NCI-H82 (cell line): Measurements from ENCODE around the gene CDC5L.

Experiments
- DNase-seq: peaks from one replicate; lab custom pipeline; 2025; lab: John Stamatoyannopoulos, UW

CDC5L gene

DNA sequence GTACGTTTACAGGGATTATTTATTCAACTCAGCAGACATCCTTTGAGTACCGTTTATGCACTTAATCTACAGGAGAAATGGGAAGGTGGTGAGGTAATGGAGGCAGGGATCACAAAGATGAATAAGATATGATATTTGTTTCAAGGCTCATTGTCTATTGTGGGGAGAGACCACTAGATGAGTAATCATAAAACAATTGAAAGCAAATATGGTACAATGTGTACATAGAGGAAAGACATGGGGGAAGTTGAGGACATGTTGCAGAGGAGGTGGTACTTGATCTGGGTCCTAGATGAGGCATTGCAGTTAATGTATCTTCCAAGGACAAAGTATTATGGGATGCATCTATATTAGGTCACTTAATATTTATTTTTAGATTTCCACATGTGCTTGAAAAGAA is 13.7 kb upstream of the CDC5L start:
- no peak for DNase-seq

DNA sequence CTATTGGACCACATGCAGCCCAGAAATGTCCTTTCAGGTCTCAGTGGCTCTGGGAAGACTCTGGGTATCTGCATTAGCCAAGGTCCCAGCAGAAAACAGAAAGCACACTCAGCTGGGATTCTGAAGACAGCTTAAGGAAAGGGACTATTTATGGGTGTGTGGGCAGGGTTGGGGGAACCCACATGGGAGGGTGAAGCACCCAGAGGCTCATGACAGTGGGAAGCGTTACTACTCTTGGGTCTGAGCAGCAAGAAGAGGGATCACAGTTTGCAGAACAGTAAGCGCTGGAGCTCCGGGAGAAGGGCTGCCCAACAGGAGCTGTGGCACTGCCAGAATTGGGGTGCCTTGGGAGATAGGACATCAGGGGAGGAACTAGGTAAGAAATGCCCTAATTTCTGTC is 12.4 kb upstream of the CDC5L start:
- DNase-seq, result no peak

DNA sequence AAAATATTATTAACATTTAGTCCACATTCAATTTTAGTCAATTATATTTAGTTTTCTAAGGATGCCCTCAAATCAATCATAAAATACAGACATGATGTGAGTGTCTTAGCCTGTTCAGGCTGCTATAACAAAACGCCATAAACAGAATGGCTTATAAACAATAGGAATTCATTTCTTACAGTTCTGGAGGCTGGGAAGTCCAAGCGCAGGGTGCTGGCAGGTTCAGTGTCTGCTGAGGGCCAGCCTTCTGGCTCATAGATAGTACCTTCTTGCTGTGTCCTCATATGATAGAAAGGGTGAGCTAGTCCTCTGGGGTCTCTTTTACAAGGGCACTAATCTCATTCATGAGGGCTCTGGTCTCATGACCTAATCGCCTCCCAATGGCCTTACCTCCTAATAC is 10.0 kb upstream of the CDC5L start:
- DNase-seq, result no peak

DNA sequence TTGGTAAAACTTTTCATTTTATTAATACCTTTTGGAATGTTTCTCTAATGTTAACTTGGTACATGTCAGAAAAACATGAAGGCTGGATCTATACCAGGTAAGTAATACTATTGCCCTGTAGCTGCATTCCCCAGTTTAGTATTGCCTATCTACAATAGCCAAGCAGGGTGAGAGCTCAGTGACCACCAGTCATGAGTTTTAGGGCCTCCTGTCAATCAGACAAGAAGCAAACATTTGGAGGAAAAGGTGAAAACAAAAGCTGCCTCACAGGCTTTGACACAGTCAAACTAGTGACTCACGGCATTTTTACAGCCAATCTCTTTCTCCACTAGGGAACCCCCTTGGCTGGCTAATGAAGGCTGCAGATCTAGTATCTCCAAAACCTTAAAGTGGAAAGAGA is 9.5 kb upstream of the CDC5L start:
- no peak for DNase-seq

DNA sequence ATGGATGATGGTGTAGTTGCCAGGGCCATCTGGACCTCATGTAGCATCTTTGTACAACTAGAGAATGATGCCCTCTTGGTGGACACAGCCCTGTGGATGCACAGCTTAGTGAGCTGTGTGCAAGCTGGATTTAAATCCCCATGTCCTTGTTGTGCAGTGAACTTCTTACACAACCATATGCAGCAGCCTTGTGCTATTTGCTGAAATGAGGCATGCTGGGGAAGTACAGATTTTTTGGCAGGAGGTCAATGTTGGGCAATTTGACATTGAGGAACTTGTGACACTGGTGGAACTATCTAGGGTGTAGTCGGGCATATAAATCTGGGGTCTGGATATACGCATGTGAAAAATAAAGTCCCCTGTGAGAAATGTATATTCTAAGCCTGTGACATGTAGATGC is 5.8 kb upstream of the CDC5L start:
- DNase-seq, result no peak

DNA sequence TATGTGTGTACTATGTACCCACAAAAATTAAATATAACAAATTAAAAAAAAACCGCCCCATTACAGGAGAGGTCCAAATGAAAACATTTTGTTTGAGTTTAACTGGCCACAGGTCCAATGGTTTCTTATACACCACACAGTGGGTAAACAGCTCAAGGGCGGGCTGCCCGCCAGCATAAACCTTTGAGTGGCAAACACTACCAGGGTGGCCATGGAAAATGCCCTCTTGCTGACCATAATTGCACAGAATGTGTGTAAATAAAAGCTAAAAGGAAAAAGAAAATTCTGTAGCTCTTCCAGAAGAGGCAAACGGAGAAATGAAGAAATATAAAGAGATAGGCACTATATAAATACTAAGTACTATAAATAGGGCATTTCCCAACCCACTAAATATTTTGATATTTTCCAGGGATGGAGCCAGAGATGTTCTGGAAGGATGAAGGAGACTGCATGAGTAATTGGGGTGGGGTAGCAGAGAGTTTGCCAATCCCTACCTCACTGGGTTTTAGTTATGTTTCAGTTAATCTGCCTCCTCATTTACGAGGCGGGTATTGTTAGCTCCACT is 1.1 kb upstream of the CDC5L start:
- DNase-seq, result peak; percentile 55

DNA sequence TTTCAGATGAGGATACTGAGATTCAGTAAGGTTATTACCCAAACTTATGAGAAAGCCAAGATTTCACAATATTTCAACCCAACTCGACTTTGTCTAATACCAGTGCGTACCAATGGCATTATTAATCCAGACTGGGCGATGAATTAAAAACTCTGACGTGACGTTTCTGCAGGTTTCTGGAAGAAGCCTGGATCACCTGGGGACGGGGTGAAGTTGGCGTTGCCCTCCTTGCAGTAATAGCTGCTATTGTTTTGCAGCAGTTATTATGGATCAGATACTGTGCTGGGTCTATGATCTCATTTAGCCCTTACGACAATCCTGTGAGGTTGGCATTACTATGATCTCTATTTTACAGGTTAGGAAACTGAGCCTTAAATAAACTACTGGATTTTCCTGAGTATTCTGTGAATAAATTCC is 569 bp upstream of the CDC5L start:
- DNase-seq, result no peak

DNA sequence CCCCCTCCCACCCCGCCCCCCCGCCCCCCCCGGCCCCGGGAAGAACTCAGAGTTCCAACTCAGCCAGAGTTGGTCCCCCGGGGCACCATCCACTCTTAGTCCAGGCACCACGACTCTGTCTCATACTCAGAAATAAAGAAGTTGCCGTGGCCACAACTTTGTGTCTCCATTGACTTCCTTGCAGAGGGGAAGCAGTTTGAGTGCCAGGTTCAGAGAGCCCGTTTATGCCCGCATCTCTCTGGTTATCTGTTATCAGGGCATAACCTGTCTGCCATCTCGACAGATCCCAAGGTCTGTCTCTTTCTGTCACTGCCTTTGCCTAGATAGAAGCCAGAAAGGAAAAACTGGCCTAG is 605 bp downstream of the CDC5L start:
- no peak for DNase-seq

DNA sequence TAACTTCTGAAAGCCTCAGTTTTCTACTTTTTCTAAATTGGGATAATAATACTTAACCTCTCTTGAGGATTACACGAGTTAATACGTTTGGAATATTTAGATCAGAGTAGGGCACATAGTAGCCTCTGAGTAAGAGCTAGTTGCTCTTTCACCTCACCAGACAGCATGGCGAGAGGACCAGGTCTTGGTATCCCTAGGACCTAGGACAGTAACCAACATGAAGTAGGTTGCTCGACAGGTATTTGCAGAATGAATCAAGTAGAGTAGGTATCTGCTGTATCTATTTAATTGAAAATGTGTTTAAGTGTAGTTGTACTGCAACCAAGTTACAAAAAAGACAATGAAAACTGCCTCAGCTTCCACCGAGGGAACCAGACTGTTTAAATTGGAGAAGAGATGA is 1.4 kb downstream of the CDC5L start:
- peak; percentile 21 for DNase-seq

DNA sequence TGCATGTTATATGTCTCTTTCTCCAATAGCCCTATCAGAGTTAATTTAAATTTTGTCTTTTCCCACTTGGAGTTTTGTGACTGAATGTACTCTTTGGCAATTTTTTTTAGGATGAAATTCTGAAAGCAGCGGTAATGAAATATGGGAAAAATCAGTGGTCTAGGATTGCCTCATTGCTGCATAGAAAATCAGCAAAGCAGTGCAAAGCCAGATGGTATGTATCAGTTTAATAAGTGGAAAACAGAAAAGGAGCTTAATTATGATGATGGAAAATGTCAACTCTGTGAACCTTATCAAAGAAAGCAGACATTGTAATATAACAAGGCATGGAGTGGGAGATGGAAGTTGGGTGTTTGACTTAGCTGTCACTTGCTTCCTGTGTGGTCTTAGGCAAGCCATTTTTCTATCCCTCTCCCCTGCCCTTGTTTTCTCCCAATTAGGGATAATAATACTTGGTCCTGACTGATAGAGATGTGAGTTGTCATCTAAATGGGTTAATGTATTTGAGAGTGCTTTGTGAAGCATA is 2.7 kb downstream of the CDC5L start:
- DNase-seq, result no peak

DNA sequence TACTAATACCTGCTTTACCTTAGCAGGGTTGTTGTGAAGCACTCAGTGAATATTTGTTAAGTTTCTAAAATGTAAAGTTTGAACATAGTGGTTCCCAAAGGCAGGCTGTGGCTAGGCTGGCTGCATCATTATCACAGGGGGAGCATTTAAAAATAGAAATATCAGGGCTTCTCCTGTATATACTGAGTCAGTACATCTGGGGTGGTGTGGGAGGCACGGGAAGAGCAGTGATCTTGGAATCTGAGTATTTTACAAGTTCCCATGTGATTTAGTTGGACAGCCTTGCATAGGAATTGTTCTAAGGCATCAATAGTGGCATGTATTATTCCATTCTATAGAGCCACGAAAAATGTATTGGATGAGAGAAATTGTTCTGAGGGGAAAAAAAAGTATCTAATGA is 8.0 kb downstream of the CDC5L start:
- DNase-seq, result no peak

DNA sequence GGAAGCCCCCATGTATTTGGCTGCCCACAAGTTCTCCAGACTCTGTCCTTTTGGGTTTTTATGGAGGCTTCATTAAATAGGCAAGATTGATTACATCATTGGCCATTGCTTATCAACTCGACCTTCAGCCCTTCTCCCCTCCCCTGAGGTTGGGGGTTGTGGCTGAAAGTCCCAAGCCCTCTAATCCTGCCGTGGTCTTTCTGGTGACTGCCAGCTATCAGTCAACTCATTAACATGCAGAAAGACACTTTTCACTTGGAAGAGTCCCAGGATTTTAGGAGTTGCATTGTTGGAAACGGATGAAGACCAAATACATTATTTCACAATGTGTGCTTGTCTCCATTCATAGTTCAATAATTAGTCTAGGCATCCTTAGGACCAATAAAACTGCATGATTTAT is 9.5 kb downstream of the CDC5L start:
- DNase-seq, result no peak

DNA sequence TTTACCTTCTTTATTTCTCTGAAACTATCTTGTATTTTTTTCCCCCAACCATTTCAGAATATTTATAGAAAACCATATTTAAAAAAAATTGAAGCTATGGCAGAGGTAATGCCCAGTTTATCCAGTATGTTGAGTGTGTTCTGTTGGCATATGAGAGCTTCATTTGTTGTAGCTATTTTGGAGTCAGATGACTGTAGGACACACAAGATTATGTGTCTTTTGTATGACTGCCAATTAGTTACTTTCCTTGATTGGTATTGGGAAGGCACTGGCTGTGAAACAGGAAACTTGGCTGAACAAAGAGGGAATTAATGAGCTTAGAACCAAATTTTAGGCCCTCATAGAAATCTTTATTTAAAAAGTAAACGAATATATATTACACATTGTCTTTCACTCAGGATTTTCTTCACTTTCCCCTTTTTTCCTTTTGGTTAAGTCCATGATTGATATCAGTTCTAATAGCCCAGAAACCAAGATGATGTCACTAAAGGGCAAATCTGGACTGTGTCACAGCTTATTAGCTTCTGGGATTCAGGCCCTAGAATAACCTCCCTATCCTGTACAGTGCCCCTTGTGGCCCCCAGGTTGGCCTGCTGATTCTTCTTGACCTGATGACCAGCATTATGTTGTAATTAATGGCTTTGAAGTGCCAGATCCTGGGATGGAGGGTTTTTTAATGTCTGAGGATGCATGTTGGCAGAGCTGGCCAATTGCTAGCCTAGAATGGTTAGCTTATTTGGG is 10.1 kb downstream of the CDC5L start:
- no peak for DNase-seq

DNA sequence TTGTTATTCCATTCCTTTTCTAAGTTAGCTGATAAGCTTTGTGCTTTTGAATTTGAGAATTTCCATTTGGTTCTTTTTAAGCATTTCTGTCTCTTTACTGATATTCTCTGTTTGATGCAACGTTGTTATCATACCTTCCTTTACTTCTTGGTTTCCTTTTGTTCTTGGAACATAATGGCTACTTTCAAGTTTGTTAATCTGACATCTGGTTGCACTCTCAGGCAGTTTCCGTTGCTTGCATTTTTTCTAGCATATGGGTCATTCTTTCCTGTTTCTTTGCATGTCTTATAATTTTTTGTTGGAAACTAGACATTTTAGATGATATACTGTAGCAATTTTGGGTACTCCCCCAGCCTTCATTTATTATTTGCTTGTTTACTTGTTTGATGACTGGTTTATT is 12.5 kb downstream of the CDC5L start:
- no peak for DNase-seq

DNA sequence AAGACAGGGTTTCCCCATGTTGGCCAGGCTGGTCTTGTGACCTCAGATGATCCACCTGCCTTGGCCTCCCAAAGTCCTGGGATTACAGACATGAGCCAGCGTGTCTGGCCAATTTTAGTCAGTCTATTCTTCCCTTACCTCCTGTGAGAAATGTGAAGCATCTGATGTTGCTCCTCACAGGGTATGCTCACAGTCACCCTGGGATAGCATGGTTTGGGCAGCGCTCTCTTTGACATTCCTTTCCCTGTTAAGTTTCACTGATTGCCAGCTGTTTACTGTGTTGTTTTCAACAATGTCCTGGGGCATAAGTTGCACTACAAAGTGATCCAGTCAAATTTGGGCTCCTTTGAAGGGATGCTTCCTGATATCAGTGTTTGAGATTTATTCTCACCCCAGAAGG is 13.1 kb downstream of the CDC5L start:
- DNase-seq, result no peak

DNA sequence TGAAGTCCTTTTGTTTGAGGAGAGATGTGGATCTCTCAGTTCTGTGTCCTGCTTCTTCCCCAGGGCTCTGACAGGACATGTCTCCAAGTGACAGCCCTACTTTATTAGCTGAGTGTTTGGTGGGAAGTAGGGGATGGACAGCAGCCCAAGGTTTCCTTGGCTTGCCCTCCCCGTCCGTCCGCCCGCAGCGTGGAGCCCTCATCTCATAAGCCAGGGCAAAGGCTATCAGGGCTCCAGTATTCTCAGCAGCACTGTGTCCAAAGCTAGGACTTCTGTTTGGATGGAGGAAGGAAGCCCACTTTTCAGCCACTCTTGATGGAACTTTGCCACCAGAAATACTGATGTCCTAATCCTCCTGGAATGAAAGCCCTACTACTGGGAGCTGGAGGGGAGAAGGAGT is 13.6 kb downstream of the CDC5L start:
- no peak for DNase-seq

DNA sequence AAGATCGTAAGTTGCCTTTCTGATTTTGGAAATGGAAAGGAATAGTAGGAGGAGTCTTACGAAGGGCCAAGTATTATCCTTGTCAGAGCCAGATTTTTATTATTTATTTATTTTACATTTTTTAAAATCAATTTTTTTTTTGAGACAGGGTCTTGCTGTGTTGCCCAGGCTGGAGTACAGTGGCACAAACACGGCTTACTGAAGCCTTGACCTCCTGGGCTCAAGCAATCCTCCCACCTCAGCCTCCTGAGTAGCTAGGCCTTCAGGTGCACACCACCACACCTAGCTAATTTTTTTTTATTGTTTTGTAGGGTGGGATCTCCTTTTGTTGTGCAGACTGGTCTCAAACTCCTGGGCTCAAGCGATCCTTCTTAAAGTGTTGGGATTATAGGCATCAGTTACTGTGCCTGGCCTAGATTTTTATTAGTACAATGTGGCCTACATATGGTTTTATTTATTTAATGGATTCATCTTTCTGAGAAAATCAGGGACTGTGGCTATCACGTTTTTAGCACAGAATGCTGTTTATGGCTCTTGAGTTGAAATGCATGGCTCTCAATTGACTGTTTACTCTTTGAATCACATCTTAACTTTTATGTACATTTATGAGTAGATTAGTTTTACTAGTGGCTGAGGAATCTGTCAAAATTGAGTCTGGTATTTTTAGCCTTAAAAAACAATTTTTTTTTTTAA is 16.7 kb downstream of the CDC5L start:
- DNase-seq, result no peak

DNA sequence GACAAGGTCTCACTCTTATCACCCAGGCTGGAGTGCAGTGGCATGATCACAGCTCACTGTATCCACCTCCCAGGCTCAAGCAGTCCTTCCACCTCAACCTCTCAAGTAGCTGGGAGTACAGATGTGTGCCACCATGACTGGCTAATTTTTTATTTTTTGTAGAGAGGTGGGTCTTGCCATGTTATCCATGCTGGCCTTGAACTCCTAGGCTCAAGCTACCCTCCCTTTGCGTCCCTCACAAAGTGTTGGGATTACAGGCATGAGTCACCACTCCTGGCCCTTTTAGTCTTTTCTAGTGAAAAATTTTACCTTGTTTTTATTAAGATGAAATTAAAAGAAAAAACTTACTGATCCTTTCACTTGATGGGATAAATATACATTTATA is 17.2 kb downstream of the CDC5L start:
- no peak for DNase-seq

DNA sequence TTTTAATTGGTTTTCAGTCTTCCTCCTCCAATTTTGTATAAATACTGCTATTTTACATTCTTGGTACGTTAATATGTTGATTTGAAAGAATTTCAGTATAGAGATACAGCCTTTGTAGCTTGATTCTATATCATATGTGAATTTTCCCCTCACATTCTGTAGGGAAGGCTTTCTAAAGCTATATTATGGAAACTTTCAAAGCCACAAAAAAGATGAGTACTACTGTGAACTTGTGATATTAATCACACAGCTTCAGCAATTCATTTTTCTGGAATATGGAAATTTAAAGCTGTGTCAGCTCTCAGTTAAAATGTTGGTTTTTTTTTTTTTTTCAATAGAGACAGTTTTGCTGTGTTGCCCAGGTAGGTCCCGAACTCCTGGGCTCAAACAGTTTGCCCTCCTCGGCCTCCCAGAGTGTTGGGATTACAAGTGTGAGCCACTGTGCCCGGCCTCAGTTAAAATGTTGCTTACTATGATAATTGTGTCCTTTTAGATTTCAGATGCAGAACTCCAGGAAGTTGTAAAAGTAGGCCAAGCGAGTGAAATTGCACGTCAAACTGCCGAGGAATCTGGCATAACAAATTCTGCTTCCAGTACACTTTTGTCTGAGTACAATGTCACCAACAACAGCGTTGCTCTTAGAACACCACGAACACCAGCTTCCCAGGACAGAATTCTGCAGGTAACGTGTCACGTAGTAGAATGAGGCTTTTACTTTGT is 20.6 kb downstream of the CDC5L start:
- no peak for DNase-seq

DNA sequence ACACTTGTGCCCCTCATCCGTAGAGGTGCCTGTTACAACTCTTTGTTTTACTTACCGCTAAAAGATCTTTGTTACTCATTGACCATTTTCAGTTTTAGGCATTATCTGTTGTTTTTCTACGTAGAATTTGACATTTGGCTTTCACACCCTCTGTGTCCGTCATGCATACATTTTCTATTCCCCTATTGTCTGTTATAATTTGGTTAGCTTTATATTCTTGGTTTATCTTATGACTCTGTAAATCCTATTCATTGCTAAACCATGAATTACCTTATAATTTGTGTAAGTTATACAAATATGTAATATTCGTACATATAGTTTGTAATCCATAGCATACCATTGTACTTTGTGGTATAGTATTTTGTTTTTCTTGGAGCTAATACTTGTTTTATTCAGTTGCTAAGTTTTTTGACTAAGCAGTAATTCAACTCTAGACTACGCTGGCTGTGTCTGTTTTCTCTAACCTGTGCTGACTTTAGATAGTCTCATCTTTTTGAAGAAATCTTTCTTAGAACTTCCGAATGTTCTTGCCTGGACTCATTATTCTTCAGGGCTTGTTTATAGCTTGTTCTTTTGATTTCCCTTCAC is 21.8 kb downstream of the CDC5L start:
- DNase-seq, result no peak

DNA sequence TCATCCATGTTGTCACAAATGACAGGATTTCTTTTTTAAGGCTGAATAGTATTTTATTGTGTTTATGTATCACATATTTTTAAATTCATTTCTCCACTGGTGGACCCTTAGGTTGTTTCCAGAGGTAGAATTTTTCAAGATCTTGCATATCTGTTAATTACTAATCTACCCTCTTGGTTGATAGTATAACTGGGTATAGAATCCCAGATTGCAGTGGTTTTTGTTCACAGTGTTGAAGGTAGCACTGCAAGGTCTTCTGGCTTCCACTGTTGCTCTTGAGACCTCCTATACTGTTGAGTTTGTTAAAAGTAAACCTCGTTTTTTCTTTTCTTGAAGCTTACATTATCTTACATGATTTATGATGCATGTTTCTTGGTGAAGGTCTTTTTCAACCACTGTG is 22.9 kb downstream of the CDC5L start:
- DNase-seq, result no peak

DNA sequence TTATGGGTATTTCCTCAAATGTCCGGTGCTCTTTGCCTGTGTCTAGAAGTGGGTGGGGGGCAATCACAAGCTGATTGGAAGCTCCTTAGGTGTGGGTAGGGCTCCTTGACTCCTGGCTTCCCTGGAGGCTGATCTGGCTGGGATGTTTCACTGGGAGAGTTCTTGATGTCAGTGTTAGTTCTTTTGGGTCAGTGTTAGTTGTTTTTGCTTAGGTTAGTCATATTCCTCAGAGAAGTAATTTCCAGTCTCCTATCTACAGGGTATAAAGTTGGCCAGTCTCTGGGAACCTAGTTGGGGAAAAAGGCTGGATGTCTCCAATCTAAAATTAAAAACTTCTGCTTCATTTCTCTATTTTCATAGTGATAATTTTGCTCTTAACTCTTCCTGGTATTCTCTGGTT is 23.6 kb downstream of the CDC5L start:
- DNase-seq, result no peak

DNA sequence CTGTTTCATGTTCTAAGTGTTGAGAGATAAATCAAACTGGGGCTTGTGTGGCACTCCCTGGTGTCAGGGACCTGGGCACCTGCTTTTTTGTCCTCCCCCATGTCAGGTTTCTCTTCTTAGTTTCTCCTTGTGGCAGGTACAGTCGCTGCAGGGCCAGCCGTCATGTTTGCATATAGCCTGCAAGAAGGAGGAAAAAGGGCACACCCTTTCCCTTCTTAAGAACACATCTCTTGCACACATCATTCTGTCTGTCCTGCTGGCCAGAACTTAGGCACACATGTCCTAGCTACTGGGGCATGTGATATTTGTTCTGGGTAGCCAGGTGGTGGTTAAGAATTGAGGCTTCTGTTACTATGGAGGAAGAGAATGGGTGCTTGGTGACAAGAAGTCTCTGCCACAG is 27.9 kb downstream of the CDC5L start:
- no peak for DNase-seq
